ENCODE measurements around the gene NCL. TPM values are rescaled to one million over a fixed set of nuclear protein-coding genes. Genes with fewer than 3 reads are reported as not detected.

Gene NCL
- total and polyA plus RNA-seq, 2 of the 13 experiments (the other 11 are each of a cell fraction or from before 2014, with no cell fraction given) = 105 to 779 TPM

- TF ChIP-seq PHF20 (CRISPR knock-in tag; IDR thresholded peaks at IDR 0.05) (no peak), CENPT (CRISPR knock-in tag; IDR thresholded peaks at IDR 0.05; ENCODE audit: low read depth) (no peak), ZBTB25 (CRISPR knock-in tag; IDR thresholded peaks at IDR 0.05) (0 out of 2 replicates have a peak, but pooled peaks have one; percentile 51), YY1 (IDR thresholded peaks at IDR 0.05; ENCODE audit: insufficient read depth, insufficient replicate concordance, low read depth, low read length) (peak; percentile 54), HIVEP1 (CRISPR knock-in tag; IDR thresholded peaks at IDR 0.05) (no peak), MTA1 (CRISPR knock-in tag; IDR thresholded peaks at IDR 0.05; ENCODE audit: borderline replicate concordance) (peak; percentile 50; the same call in 1 of the 2 replicates), GZF1 (CRISPR knock-in tag; IDR thresholded peaks at IDR 0.05) (no peak), ZNF501 (CRISPR knock-in tag; IDR thresholded peaks at IDR 0.05) (peak; percentile 53; the same call in 1 of the 2 replicates), KLF15 (CRISPR knock-in tag; IDR thresholded peaks at IDR 0.05; ENCODE audit: borderline replicate concordance) (no peak), SRF (IDR thresholded peaks at IDR 0.05; ENCODE audit: low read depth, low read length) (no peak), STAT5B (CRISPR knock-in tag; IDR thresholded peaks at IDR 0.05) (no peak), NR1H2 (CRISPR knock-in tag; IDR thresholded peaks at IDR 0.05; ENCODE audit: borderline replicate concordance, low read depth) (peak; percentile 69; the same call in 1 of the 2 replicates), HINFP (CRISPR knock-in tag; IDR thresholded peaks at IDR 0.05; ENCODE audit: low read depth) (peak; percentile 45; the same call in 1 of the 2 replicates), MXD3 (CRISPR knock-in tag; IDR thresholded peaks at IDR 0.05) (peak; percentile 85), ZBTB21 (CRISPR knock-in tag; IDR thresholded peaks at IDR 0.05) (no peak), ZNF572 (CRISPR knock-in tag; IDR thresholded peaks at IDR 0.05) (no peak), ZBTB39 (CRISPR knock-in tag; IDR thresholded peaks at IDR 0.05) (peak; percentile 72; the same call in 1 of the 2 replicates), E2F5 (CRISPR knock-in tag; conservative IDR thresholded peaks at IDR 0.05) (peak; percentile 67; the same call in 1 of the 2 replicates), IKZF1 (IDR thresholded peaks at IDR 0.05) (no peak), ZNF18 (CRISPR knock-in tag; IDR thresholded peaks at IDR 0.05; ENCODE audit: insufficient replicate concordance) (peak; percentile 33), ZFP82 (CRISPR knock-in tag; IDR thresholded peaks at IDR 0.05; ENCODE audit: borderline replicate concordance) (no peak)
Measured at GRCh38 chr2:231411831-231412617, 52.3 kb downstream of the NCL start (continued).

Measured in HepG2 (cell line).